NCI-H2227 (cell line): Measurements from ENCODE around the gene CROCC2.

Experiments used
- DNase-seq: peaks from one replicate; lab custom pipeline; 2025; ENCODE audit not compliant: unreplicated experiment; lab: John Stamatoyannopoulos, UW

The CROCC2 gene

GRCh38 chr2:240932724-240933047, 26.6 kb downstream of the CROCC2 start:
- no peak for DNase-seq

- no peak for DNase-seq
Observed at GRCh38 chr2:240933048-240933965, 27.2 kb downstream of the CROCC2 start.

GRCh38 chr2:240933966-240934700, 28.0 kb downstream of the CROCC2 start:
- no peak for DNase-seq

GRCh38 chr2:240934701-240935102, 28.6 kb downstream of the CROCC2 start:
- DNase-seq: no peak

- DNase-seq: no peak
Observed at GRCh38 chr2:240935103-240935876, 29.2 kb downstream of the CROCC2 start.

- no peak for DNase-seq
Observed at GRCh38 chr2:240936106-240936505, 30.0 kb downstream of the CROCC2 start.

GRCh38 chr2:240946046-240946445, 39.9 kb downstream of the CROCC2 start:
- no peak for DNase-seq

- DNase-seq: no peak
Observed at GRCh38 chr2:240946654-240947053, 40.5 kb downstream of the CROCC2 start.

GRCh38 chr2:240947176-240947575, 41.0 kb downstream of the CROCC2 start:
- DNase-seq: no peak

- DNase-seq: no peak
Observed at GRCh38 chr2:240947607-240948006, 41.5 kb downstream of the CROCC2 start.

- no peak for DNase-seq
Observed at GRCh38 chr2:240948086-240948485, 42.0 kb downstream of the CROCC2 start.

- no peak for DNase-seq
Observed at GRCh38 chr2:240948905-240949790, 43.0 kb downstream of the CROCC2 start.

GRCh38 chr2:240949791-240950705, 43.9 kb downstream of the CROCC2 start:
- no peak for DNase-seq

- DNase-seq: no peak
Observed at GRCh38 chr2:240951045-240951594, 45.0 kb downstream of the CROCC2 start.

GRCh38 chr2:240952496-240953246, 46.5 kb downstream of the CROCC2 start:
- no peak for DNase-seq

GRCh38 chr2:240953426-240954410, 47.6 kb downstream of the CROCC2 start:
- no peak for DNase-seq
